Common myeloid progenitor, CD34-positive (primary cell): ENCODE data around the gene NEK7.
"Not testable (repeated sequence)": the region's sequence is repeated elsewhere in the genome, so short reads cannot be mapped to it uniquely, and the experiment has no call there.

ENCODE experiments used
- CTCF ChIA-PET: fragments of 350-600 bp; sonication (Branson Sonifier 250); formaldehyde crosslinking; loops from one replicate; lab custom pipeline; 2021; ENCODE audit warnings: antibody characterized with exemption; lab: Charles Lee
- POLR2A ChIA-PET: fragments of 350-600 bp; sonication (Branson Sonifier 250); formaldehyde crosslinking; loops from one replicate; lab custom pipeline; 2021; ENCODE audit warnings: antibody characterized with exemption; lab: Charles Lee
- DNase-seq, 3 donors: peaks; one replicate each; pipeline versions ENCODE4 v3.0.0 to v3.0.0-alpha.2; 2013
- H3K27ac ChIP-seq, 2 experiments: 1 replicate in 1 of 2; 2 replicates in 1 of 2; pipeline ENCODE4 v1.7.0; 2013; ENCODE audit warnings: inconsistent platforms in 2 of 2, low read length in 2 of 2, mild to moderate bottlenecking in 2 of 2, low read depth in 1 of 2, moderate library complexity in 1 of 2; ENCODE audit not compliant: severe bottlenecking in 2 of 2, insufficient read depth in 1 of 2, poor library complexity in 1 of 2
- H3K27me3 ChIP-seq, 5 experiments: replicated peaks in 2 of 5; 1 replicate in 3 of 5; 2 replicates in 2 of 5; pipeline versions ENCODE4 v1.6.1 to v1.7.0; 2013; ENCODE audit warnings: low read length in 4 of 5, mild to moderate bottlenecking in 2 of 5, moderate library complexity in 2 of 5, inconsistent platforms in 1 of 5; ENCODE audit not compliant: insufficient read depth in 5 of 5, control insufficient read depth in 4 of 5
- H3K36me3 ChIP-seq, 4 experiments: 1 replicate in 2 of 4; 2 replicates in 2 of 4; pipeline versions ENCODE4 v1.6.1 to v1.7.0; 2013; ENCODE audit warnings: low read length in 3 of 4, control low read depth in 1 of 4, mild to moderate bottlenecking in 1 of 4; ENCODE audit not compliant: control insufficient read depth in 4 of 4, insufficient read depth in 4 of 4
- H3K4me1 ChIP-seq, 4 experiments: 1 replicate in 3 of 4; 2 replicates in 1 of 4; pipeline versions ENCODE4 v1.6.1 to v1.7.1; 2013; ENCODE audit warnings: low read length in 3 of 4, mild to moderate bottlenecking in 3 of 4, control low read depth in 1 of 4, inconsistent platforms in 1 of 4, moderate library complexity in 1 of 4; ENCODE audit not compliant: control insufficient read depth in 4 of 4, insufficient read depth in 4 of 4; ENCODE audit errors: control extremely low read depth in 1 of 4
- H3K4me3 ChIP-seq, 7 experiments: 1 replicate in 4 of 7; 2 replicates in 3 of 7; pipeline versions ENCODE4 v1.5.1 to v1.7.0; 2013; ENCODE audit warnings: mild to moderate bottlenecking in 7 of 7, low read length in 6 of 7, moderate library complexity in 6 of 7, inconsistent platforms in 2 of 7, low read depth in 2 of 7, control low read depth in 1 of 7; ENCODE audit not compliant: insufficient read depth in 4 of 7, control insufficient read depth in 1 of 7; ENCODE audit errors: extremely low read depth in 1 of 7
- H3K9me3 ChIP-seq, 5 experiments: 1 replicate in 4 of 5; 2 replicates in 1 of 5; pipeline versions ENCODE4 v1.6.1 to v1.7.1; 2013; ENCODE audit warnings: low read length in 4 of 5, mild to moderate bottlenecking in 2 of 5, inconsistent platforms in 1 of 5, low read depth in 1 of 5, moderate library complexity in 1 of 5; ENCODE audit not compliant: control insufficient read depth in 4 of 5, insufficient read depth in 2 of 5; ENCODE audit errors: control extremely low read depth in 1 of 5
- WGBS: methylation state at CpG from one replicate; pipeline ENCODE4 v1.1.5; 2013; ENCODE audit not compliant: insufficient coverage; 5-methylcytosine and 5-hydroxymethylcytosine counted together

The NEK7 gene

GRCh38 chr1:198125995-198126735 lies 30.6 kb upstream of the NEK7 start:
- Histone ChIP-seq H3K4me1 (peaks cover 0 to 3% (median 0%) of the 10 kb centered on the region in 4 experiments), H3K9me3 (no peaks in the 10 kb centered on the region), H3K4me3 (no peak overlapping the region), H3K36me3 (no peaks in the 10 kb centered on the region), H3K27ac (no peak overlapping the region), H3K27me3 (no peaks in the 10 kb centered on the region)
- ChIA-PET CTCF (no interaction called here), POLR2A (no interaction called here)
- no CpG with 5 or more reads among the region's 1 CpG for WGBS
- no peak for DNase-seq

GRCh38 chr1:198128533-198128932 lies 28.3 kb upstream of the NEK7 start:
- CTCF ChIA-PET, result no interaction called here
- H3K27me3 ChIP-seq, result no peaks in the 10 kb centered on the region
- DNase-seq, result no peak
- no peaks in the 10 kb centered on the region for H3K36me3 ChIP-seq
- no peak overlapping the region for H3K27ac ChIP-seq
- no peak overlapping the region for H3K4me3 ChIP-seq
- H3K4me1 ChIP-seq, result peaks cover 0 to 8% (median 3%) of the 10 kb centered on the region in 4 experiments
- POLR2A ChIA-PET, result no interaction called here
- H3K9me3 ChIP-seq, result no peaks in the 10 kb centered on the region

GRCh38 chr1:198130053-198130452 lies 26.7 kb upstream of the NEK7 start:
- DNase-seq, CTCF ChIA-PET, H3K27ac ChIP-seq, H3K9me3 ChIP-seq, H3K4me3 ChIP-seq, H3K4me1 ChIP-seq, H3K27me3 ChIP-seq, H3K36me3 ChIP-seq, POLR2A ChIA-PET: not testable (repeated sequence)
- WGBS, result 91% methylated on average over 8 of the region's 11 CpGs

- H3K4me3 ChIP-seq, result no peak overlapping the region
- POLR2A ChIA-PET, result interaction anchor here (0.6 kb wide), 1 partner anchor 446 kb away, joined by 3 read pairs; no protein-coding TSS in a partner anchor
- CTCF ChIA-PET, result no interaction called here
- DNase-seq, result peak in 2 of 3 donors; percentile 16 to 35
- H3K36me3 ChIP-seq, result no peaks in the 10 kb centered on the region
- 96% methylated on average over 3 of the region's 6 CpGs for WGBS
- H3K27ac ChIP-seq, result no peak overlapping the region
- H3K4me1 ChIP-seq, result peaks cover 0 to 8% (median 3%) of the 10 kb centered on the region in 4 experiments
- H3K27me3 ChIP-seq, result no peaks in the 10 kb centered on the region
- H3K9me3 ChIP-seq, result no peaks in the 10 kb centered on the region
These were observed 24.6 kb upstream of the NEK7 start for GRCh38 chr1:198132060-198132781.

- POLR2A ChIA-PET, result no interaction called here
- no peaks in the 10 kb centered on the region for H3K36me3 ChIP-seq
- WGBS, result 100% methylated on average over 1 of the region's 2 CpGs
- DNase-seq, result no peak
- peaks cover 0 to 4% (median 0%) of the 10 kb centered on the region in 5 experiments for H3K9me3 ChIP-seq
- CTCF ChIA-PET, result no interaction called here
- H3K4me1 ChIP-seq, result peaks cover 0 to 8% (median 2%) of the 10 kb centered on the region in 4 experiments
- no peak overlapping the region for H3K4me3 ChIP-seq
- no peak overlapping the region for H3K27ac ChIP-seq
- no peaks in the 10 kb centered on the region for H3K27me3 ChIP-seq
These were observed 22.5 kb upstream of the NEK7 start for GRCh38 chr1:198134252-198134651.

GRCh38 chr1:198135366-198135765 lies 21.4 kb upstream of the NEK7 start:
- Histone ChIP-seq H3K27me3 (no peaks in the 10 kb centered on the region), H3K36me3 (no peaks in the 10 kb centered on the region), H3K27ac (no peak overlapping the region), H3K9me3 (peaks cover 0 to 4% (median 0%) of the 10 kb centered on the region in 5 experiments), H3K4me1 (peaks cover 0 to 8% (median 1%) of the 10 kb centered on the region in 4 experiments), H3K4me3 (no peak overlapping the region)
- POLR2A ChIA-PET, result no interaction called here
- CTCF ChIA-PET, result interaction anchor here (1.6 kb wide), 1 partner anchor 20 kb away, joined by 3 read pairs; no protein-coding TSS in a partner anchor
- 33% methylated on average over 1 of the region's 1 CpG for WGBS
- DNase-seq, result no peak
